ENCODE results near the gene SPDYE3. TPM values are rescaled to one million over a fixed set of nuclear protein-coding genes. Genes with fewer than 3 reads are reported as not detected.
"Not testable (repeated sequence)": the region's sequence is repeated elsewhere in the genome, so short reads cannot be mapped to it uniquely, and the experiment has no call there.

Gene SPDYE3
- total and polyA plus RNA-seq, 3 experiments from 2014 or later = 9.8 TPM; not detected in 2

DNA sequence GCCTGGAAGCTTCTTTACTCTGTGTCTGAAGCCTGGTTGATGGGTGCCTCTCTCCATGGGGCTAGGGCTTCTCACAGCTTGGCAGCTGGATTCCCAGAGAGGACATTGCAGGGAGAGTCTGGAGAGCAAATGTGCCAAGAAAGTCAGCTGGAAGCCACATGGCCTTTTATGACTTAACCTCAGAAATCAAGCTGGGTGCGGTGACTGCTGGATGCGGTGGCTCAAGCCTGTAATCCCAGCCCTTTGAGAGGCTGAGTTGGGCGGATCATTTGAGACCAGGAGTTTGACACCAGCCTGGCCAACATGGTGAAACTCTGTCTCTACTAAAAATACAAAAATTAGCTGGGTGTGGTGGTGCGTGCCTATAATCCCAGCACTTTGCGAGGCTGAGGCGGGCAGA, 31.4 kb upstream of the SPDYE3 start:
- CTCF ChIA-PET; H3K27me3 Mint-ChIP-seq; H3K4me1 Mint-ChIP-seq; H3K27me3 ChIP-seq (ENCODE audit: insufficient read depth, low read length, poor library complexity, severe bottlenecking); H3K36me3 Mint-ChIP-seq; H3K9me3 Mint-ChIP-seq; H3K4me3 ChIP-seq (ENCODE audit: low read length); H3K27ac Mint-ChIP-seq; H3K27ac ChIP-seq (ENCODE audit: low read depth, low read length); POLR2A ChIA-PET; DNase-seq; H3K4me1 ChIP-seq (ENCODE audit: insufficient read depth, low read length); H3K36me3 ChIP-seq (ENCODE audit: insufficient read depth, low read length); H3K9me3 ChIP-seq (ENCODE audit: low read length): not testable (repeated sequence)
- peak overlapping the region in 1 of 7 donors; percentile 40 for H3K4me3 Mint-ChIP-seq

DNA sequence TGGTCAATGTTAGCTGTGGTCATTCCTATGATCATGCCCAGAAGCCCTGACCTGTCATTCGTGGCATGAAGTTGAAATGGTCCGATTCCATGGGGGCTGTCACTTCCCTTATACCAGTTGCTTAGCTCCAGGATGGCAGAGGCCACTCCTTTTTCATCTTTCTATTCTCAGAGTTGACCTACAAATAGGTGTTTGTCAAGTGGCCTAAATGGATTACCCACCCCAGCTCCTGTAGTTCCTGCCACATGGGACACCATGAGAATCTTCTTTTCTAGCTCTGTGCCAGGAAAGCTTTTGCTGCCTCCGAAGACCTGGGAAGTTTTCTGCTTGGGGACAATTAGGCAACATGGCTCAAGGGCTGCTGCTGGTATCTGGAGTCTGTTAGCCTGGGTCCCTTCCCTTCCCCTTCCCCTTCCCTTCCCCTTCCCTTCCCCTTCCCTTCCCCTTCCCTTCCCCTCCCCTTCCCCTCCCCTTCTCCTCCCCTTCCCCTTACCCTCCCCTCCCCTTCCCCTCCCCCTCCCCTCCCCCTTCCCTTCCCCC, 25.4 kb upstream of the SPDYE3 start:
- H3K9me3 Mint-ChIP-seq; H3K27ac Mint-ChIP-seq; H3K36me3 ChIP-seq (ENCODE audit: insufficient read depth, low read length); H3K4me3 Mint-ChIP-seq; H3K27me3 Mint-ChIP-seq; H3K4me1 ChIP-seq (ENCODE audit: insufficient read depth, low read length); H3K4me3 ChIP-seq (ENCODE audit: low read length); H3K27me3 ChIP-seq (ENCODE audit: insufficient read depth, low read length, poor library complexity, severe bottlenecking); H3K36me3 Mint-ChIP-seq; H3K27ac ChIP-seq (ENCODE audit: low read depth, low read length); POLR2A ChIA-PET; H3K9me3 ChIP-seq (ENCODE audit: low read length); H3K4me1 Mint-ChIP-seq; DNase-seq; CTCF ChIA-PET: not testable (repeated sequence)

DNA sequence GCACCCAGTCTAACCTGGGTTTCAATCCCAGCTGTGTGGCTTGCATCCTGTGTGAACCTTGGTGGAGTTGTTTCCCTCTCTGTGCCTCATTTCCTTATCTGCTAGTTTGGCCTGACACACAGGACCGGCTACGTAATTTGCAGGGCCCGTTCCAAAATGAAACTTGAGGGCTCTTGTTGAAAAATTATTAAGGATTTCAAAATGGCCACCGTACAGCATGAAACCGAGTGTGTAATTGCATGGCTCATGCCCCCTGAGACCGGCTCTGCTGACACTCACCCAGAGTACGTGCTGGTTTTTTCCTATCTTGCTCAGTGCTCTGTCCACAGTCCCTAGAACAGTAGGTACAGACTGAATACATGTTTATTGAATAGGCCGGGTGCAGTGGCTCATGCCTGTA, 24.4 kb upstream of the SPDYE3 start:
- H3K4me1 Mint-ChIP-seq; H3K9me3 Mint-ChIP-seq; POLR2A ChIA-PET; H3K4me3 ChIP-seq (ENCODE audit: low read length); H3K27ac Mint-ChIP-seq; H3K9me3 ChIP-seq (ENCODE audit: low read length); H3K27me3 Mint-ChIP-seq; H3K4me3 Mint-ChIP-seq; DNase-seq; H3K27ac ChIP-seq (ENCODE audit: low read depth, low read length); H3K4me1 ChIP-seq (ENCODE audit: insufficient read depth, low read length); H3K27me3 ChIP-seq (ENCODE audit: insufficient read depth, low read length, poor library complexity, severe bottlenecking); CTCF ChIA-PET; H3K36me3 Mint-ChIP-seq; H3K36me3 ChIP-seq (ENCODE audit: insufficient read depth, low read length): not testable (repeated sequence)

DNA sequence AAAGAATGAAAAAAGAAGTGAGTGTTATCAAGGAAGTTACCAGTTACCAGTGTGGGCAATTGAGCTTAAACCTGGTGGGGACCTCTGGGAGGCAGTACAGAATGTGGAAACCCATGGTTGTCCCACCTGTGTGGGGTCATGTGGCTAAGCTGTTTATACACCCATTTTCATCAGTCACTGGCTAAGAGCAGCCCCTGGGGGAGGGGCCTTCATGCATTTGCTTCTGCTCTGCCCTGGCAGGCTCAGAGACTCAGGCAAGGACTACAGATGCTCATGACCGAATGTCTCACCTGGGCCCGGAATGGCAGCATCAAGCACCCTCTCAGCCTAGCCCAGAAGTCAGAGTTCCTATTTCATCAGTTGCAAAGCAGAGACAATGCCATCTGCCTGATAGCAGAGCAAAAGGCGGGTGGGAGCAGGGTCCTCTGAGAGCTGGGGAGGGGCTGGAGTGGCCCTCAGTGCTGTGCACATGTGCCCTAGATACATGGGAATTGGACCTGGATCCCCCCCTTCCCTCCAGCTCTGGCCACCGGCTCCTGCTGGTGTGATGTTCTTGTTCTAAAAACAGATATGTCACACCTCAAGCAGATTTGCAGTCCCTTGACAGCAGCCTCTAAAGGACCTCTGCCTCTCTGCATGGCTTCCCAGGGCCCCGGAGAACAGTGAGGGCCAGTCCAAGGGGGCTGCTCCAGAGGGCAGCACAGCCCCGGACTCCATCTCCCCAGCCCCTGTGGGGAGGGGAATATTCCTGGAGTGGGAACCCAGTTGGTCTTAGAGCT, 20.1 kb upstream of the SPDYE3 start:
- DNase-seq; CTCF ChIA-PET; H3K4me3 ChIP-seq (ENCODE audit: low read length); H3K4me1 ChIP-seq (ENCODE audit: insufficient read depth, low read length); H3K4me1 Mint-ChIP-seq; H3K27me3 Mint-ChIP-seq; H3K4me3 Mint-ChIP-seq; H3K27ac ChIP-seq (ENCODE audit: low read depth, low read length); H3K36me3 Mint-ChIP-seq; H3K36me3 ChIP-seq (ENCODE audit: insufficient read depth, low read length); H3K27me3 ChIP-seq (ENCODE audit: insufficient read depth, low read length, poor library complexity, severe bottlenecking); H3K27ac Mint-ChIP-seq; H3K9me3 Mint-ChIP-seq; H3K9me3 ChIP-seq (ENCODE audit: low read length); POLR2A ChIA-PET: not testable (repeated sequence)

DNA sequence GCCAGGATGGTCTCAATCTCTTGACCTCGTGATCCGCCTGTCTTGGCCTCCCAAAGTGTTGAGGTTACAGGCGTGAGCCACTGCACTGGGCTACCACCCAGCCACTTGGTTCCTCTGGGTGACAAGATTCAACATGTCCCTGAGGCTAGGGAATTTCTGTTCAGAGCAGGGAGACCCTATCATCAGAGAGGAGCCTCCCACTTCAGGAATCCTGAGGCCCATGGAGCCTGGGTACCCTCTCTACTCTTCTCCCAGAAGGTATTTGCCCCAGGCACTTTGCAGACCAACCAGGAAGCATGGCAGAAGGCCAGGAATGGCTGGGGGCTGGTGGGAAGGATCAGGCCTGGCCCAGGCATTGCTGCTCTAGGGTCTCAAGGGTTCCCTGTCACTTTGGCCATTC, 19.2 kb upstream of the SPDYE3 start:
- H3K9me3 ChIP-seq (ENCODE audit: low read length); H3K4me1 ChIP-seq (ENCODE audit: insufficient read depth, low read length); H3K27ac ChIP-seq (ENCODE audit: low read depth, low read length); H3K36me3 ChIP-seq (ENCODE audit: insufficient read depth, low read length); H3K36me3 Mint-ChIP-seq; H3K27me3 ChIP-seq (ENCODE audit: insufficient read depth, low read length, poor library complexity, severe bottlenecking); H3K27me3 Mint-ChIP-seq; H3K4me3 Mint-ChIP-seq; CTCF ChIA-PET; H3K4me1 Mint-ChIP-seq; POLR2A ChIA-PET; H3K4me3 ChIP-seq (ENCODE audit: low read length); DNase-seq; H3K9me3 Mint-ChIP-seq: not testable (repeated sequence)
- peak overlapping the region in 1 of 8 donors; percentile 33 for H3K27ac Mint-ChIP-seq

DNA sequence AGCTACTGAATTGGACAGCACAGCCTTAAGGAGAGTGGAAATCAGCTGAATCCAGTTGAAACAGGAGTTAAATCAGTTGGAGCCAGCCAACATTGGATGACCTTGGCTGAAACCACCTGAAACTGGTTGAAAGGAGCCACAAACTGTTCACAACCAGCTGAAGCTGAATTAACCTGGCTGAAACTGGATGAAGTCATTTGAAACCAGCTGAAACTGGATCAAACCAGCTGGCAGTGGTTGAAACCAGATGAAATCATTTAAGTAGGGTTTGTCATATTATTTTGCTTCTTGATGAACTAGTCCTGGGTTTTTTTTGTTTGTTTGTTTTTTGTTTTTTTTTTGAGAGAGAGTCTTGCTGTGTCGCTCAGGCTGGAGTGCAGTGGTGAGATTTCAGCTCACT, 15.3 kb upstream of the SPDYE3 start:
- H3K4me3 Mint-ChIP-seq; H3K4me1 ChIP-seq (ENCODE audit: insufficient read depth, low read length); CTCF ChIA-PET; H3K36me3 ChIP-seq (ENCODE audit: insufficient read depth, low read length); H3K27ac ChIP-seq (ENCODE audit: low read depth, low read length); H3K27me3 Mint-ChIP-seq; H3K9me3 ChIP-seq (ENCODE audit: low read length); H3K4me3 ChIP-seq (ENCODE audit: low read length); H3K4me1 Mint-ChIP-seq; H3K27me3 ChIP-seq (ENCODE audit: insufficient read depth, low read length, poor library complexity, severe bottlenecking); H3K36me3 Mint-ChIP-seq; DNase-seq; POLR2A ChIA-PET; H3K9me3 Mint-ChIP-seq: not testable (repeated sequence)
- H3K27ac Mint-ChIP-seq = peak overlapping the region in 1 of 8 donors; percentile 65

DNA sequence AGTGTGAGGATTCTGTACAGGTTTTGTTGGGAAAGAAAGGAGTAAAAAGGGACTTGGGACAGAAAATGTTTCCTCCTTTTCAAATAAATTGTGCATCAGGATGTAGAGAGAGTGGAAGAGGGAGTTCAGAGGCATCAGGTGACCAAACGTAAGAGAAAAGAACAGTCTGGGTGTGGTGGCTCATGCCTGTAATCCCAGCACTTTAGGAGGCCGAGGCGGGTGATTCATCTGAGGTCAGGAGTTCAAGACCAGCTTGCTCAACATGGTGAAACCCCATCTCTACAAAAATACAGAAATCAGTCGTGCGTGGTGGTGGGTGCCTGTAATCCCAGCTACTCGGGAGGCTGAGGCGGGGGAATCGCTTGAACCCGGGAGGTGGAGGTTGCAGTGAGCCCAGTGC, 12.2 kb upstream of the SPDYE3 start:
- H3K4me1 ChIP-seq (ENCODE audit: insufficient read depth, low read length); H3K4me3 ChIP-seq (ENCODE audit: low read length); H3K4me1 Mint-ChIP-seq; H3K27me3 ChIP-seq (ENCODE audit: insufficient read depth, low read length, poor library complexity, severe bottlenecking); CTCF ChIA-PET; H3K9me3 Mint-ChIP-seq; H3K27me3 Mint-ChIP-seq; H3K9me3 ChIP-seq (ENCODE audit: low read length); DNase-seq; H3K27ac ChIP-seq (ENCODE audit: low read depth, low read length); POLR2A ChIA-PET; H3K4me3 Mint-ChIP-seq; H3K36me3 Mint-ChIP-seq; H3K36me3 ChIP-seq (ENCODE audit: insufficient read depth, low read length): not testable (repeated sequence)
- H3K27ac Mint-ChIP-seq = peak overlapping the region in 1 of 8 donors; percentile 64

DNA sequence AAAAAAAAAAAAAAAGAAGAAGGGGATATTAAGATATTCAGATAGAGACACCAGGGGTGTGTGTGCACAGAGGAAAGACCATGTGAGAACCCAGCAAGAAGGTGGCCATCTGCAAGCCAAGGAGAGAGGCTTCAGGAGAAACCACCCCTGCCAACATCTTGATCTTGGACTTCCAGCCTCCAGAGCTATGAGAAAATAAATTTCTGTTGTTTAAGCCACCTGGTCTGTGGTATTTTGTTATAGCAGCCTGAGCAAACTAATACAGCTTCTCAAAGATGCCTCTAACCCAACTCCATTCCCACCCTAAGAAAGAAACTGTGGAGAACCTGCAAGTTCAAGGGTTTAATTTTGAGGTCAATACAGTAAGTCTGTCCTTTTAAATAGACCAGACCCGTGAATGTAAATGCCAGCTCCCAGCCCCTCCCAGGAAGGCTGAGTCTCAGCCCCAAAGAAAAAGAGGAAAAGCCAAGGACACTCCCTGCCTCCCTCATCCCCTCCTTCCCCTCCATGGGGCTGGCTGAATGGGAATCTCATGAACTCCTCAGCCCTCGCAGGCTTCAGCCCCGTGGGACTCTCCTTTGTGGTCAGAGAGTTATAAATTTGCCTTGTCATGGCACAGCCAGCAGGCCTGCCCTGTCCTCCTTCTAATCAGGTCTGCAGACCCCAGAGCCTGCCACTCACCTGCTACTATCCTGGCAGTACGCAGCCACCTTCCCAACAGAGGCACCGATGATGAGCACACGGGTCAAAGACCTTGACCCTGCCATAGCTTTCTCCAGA, 9.5 kb upstream of the SPDYE3 start:
- H3K4me3 Mint-ChIP-seq; H3K27ac Mint-ChIP-seq; CTCF ChIA-PET; H3K9me3 ChIP-seq (ENCODE audit: low read length); H3K4me1 Mint-ChIP-seq; H3K4me1 ChIP-seq (ENCODE audit: insufficient read depth, low read length); H3K36me3 ChIP-seq (ENCODE audit: insufficient read depth, low read length); POLR2A ChIA-PET; H3K36me3 Mint-ChIP-seq; H3K27ac ChIP-seq (ENCODE audit: low read depth, low read length); H3K27me3 ChIP-seq (ENCODE audit: insufficient read depth, low read length, poor library complexity, severe bottlenecking); H3K4me3 ChIP-seq (ENCODE audit: low read length); DNase-seq; H3K9me3 Mint-ChIP-seq; H3K27me3 Mint-ChIP-seq: not testable (repeated sequence)
